T-helper 1 cell (primary cell): ENCODE data around the gene MGRN1.

Experiments
- DNase-seq, 5 donors: peaks; one replicate each; pipeline ENCODE4 v3.0.0-alpha.2; 2012 to 2020

MGRN1 gene

DNA sequence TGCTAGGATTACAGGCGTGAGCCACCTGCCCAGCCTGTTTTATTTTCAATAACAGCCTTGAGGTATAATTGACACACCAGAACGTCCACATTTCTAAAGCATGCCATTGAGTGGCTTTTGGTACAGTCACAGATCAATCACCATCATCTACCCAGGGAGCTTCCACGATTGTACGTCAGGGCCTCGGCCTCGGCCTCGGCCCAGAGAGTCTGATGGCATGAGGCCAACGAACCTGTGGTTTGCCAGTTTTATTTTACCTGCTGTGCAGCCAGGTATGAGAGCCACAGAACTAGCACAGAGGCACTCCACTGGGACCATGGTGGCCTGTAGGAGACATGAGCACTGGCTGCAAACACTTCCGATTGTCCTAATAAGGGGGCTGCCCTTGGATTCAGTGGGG, 18.3 kb upstream of the MGRN1 start:
- no peak for DNase-seq

- no peak for DNase-seq
Observed at GRCh38 chr16:4607841-4608703, 16.6 kb upstream of the MGRN1 start.

DNA sequence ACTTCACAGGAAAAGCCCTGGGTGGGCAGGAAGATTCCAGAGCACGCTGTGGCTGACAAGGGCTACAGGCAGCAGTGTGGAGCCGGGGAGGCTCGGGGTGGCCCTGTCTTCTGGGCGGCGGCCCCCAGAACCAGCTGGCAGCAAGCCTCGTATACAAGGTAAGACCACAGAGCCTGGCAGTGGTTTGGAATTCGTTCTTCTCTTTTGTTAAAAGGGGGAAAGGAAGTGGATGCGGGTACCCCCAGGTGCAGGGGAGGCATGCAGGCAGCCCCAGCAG, 16.0 kb upstream of the MGRN1 start:
- DNase-seq: no peak

DNA sequence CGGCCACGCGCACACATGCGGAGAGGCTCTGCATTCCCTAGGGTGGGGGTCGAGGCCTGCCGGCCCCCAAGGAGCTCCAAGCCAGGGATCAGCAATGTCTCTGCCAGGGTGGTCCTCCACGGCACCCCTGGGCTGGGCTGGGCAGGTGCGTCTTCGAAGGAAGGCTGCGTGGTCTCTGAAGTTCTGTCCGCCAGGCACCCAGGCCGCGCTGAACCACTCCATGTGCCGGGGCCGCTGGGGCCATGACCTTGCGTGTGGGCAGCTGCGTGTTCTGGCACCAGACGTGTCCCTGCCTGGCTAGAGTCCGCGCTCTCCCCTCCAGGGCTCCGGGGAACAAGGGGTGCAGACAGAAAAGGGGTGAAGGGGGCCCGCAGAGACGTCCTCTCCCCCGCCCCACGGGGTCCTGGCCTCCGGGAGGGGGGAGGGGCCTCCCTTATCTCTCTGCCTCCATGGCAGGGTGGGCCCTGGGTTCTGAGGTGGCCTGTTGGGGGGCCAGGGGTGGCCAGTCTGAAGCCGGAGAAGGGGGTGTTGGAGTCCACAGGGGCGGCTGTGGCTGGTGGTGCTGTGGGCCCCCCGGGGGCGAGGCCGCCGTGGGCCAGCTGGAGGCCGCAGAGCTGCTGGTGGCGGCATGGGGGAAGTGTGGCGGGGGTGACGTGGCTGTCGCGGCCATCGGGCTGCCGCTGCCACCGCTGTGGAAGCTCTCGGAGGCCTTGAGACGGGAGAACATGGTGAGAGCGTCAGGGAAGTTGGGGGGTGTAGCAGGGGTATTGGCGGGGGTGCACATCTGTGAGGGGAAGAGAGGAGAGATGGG, 15.2 kb upstream of the MGRN1 start:
- DNase-seq: no peak

- DNase-seq: no peak
Observed at GRCh38 chr16:4610011-4611005, 14.3 kb upstream of the MGRN1 start.

DNA sequence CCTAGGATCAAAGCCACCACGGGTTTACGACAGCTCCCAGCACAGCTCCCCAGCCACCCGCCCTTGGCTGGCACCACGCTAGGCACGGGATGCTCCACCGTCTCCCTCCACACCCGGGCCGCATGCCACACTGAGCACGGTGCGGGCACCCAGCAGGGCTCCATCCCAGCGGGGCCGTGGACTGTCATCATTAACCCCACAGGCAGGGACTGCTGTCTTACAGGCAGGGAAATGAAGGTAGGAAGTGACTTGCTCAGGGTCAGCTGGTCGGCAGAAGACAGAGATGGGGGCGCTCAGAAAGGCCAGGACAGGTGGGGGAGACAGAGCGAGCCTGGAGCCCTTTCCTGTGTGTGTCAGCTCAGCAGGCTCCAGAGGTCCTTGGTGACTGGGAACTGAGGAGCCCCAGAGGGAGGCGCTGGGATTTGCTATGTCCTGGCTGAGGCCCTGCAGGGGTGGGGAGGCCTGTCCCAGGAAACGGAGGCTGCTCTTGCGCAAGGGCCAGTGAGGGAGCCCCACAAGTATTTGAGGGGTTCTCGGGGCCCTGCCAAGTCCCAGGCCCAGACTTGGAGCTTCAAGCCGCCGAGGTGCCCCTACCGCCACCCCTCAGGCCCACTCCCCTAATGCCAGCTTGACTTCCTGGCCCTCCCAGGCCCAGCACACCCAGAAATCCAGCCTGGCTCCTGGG, 13.1 kb upstream of the MGRN1 start:
- DNase-seq: no peak

DNA sequence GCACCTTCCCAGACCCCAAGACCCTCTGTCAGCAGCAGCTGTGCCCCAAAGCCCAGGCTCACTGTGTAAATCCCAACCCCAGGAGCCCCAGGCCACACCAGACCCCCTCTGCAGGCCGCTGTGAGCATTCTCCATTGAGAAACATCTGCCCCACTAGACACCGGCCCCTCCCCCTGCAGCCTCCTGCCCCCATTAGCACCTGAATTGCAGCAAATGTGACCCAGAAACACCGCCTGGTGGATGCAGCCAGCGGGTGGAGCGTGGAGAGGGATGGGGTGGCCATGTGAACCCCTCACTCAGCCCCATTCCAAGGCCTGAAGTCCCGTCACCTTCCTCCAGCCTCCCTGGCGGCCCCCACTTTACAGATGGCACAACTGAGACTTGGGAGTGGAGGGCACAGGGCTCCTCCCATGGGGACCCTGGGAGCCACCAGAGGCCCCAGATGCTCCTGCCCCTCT, 12.1 kb upstream of the MGRN1 start:
- DNase-seq: no peak

DNA sequence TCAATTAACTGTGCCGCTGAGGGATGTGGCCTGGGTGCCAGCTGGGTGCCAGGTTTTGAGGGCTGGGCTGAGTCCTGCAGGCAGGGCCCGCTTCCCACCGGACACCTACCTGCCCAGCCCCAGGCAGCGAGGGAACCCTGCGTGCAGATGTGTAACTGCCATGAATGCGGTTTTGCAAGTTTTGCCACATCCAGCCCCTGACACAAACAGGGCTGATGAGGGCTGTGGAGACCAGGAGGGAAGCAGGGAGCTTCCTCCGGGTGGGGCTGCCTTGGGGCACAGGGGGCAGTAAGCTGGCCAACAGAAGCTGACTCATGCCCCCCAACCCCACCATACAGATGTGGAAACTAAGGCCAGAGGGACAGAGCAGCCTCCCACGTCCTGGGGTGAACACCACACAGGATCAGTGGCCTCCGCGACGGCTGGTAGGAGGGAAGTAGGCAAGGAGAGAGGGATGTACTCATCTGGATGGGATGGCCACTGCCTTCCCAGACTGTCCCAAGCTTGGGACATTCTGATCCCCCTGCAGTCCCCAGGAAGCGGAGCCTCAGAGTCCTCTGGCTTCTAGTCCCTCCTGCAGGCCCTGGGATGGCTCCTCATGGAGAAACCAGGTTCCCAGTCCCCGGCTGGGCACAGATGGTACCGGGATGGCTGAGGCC, 11.5 kb upstream of the MGRN1 start:
- no peak for DNase-seq

DNA sequence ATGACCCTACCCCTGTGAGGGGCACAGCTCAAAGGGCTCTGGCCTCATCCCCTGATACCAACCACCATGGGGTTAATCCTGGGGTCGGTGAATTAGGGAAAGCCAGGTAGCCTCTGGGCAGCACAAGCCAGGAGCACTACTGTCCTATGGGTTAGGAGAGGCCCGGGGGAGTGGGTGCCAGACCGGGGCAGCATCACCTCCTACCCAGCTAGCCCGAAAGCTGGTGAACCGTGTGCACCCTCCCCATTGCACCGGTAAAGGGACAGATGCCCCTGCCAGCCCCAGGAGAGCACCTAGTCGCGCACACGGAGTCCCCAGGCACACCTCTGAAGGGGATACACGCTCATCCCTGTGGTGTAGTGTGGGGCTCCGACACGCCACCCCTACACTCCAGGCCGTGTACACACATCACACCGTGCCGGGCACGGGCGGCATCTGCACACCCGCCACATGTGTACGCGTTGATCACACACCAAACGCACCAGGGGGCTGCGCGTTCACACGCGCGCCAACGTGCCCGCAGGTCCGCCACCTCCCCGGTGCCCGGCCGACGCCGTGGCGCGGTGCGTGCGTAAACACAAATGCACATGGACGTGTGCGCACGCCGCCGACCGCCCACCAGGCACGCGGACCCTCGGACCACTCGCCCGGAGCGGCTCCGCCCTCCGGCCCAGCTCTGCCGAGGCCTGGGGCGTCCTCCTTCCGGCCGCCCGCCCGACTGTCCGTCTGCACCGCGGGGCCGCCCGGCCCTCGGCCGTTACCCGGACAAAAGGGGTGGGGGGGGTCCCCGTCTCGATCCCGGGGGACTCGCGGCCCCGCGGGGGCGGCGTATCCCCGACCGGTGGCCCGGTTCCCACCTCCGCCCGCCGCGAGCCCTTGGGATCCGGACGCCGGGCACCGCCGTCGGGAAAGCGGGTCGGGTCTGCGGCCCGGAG, 10.7 kb upstream of the MGRN1 start:
- DNase-seq: peak in 2 of 5 donors; percentile 10 to 38

DNA sequence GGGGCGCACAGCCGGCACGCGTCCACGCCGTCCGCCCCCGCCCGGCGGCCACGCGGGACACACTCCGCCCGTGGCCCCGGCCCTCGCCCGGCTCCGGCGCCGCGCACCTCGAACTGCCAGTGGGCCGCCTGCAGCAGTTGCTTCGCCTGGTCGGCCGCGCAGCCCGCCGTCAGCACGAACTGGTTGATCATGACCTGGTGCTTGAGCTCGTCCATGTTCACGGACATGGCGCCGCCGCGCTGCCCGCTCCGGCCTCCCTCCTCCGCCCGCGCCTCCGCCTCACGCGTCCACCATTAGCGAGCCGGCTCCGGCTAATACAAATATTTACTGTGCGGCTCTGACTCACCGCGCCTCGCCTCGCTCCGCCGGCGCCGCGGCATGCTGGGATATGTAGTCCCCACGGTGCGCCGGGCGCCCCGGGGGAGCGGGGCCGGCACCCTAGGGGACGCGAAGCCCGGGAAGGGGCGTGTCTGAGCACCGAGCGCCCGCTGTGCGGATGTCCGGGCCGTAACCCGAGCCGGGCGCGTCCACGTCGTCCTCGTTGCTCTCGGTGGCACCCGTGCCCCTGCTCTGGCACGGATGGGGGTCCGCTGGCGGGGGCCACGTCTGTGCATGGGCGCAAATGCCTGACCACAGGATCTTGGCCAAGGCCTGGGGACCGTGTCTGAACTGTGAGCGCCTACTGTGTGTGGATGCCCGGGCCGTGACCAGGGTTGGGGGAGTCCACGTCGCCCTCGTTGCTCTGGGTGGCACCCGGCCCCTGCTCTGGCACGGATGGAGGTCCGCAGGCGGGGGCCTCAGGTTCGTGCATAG, 9.8 kb upstream of the MGRN1 start, which contains the start of gene UBALD1:
Gene UBALD1, minus strand, starts transcription at position 318 of the 813 bp plus-strand sequence. Its CDS starts 91 bp downstream, at position 227.
- DNase-seq: peak; percentile 59 to 88 (median 71)

DNA sequence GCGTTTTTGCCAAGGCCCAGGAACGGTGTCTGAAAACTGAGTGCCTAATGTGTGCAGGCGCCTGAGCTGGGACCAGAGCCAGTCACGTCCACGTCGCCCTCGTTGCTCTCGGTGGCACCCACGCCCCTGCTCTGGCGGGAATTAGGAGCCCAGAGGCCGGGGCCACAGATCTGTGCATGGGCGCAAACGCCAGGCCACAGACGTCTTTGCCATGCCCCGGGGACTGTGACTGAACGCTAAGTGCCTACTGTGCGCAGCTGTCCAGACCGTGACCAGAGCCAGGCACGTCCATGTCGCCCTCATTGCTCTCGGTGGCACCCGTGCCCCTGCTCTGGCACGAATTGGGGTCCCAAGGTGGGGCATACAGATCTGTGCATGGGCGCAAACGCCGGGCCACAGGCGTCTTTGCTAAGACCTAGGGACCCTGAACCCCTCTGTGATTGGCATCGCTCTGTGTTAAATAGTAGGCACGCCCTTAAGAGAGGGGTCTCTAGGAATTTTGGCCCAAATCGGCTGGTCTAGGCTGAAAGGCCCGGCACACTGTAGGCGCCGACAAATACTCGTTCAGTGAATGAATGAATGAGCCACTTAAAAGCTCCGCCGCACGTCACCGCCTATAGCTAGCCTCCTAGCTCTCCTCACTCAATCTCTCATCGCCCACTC, 9.1 kb upstream of the MGRN1 start:
- DNase-seq: peak in 1 of 5 donors; percentile 18

GRCh38 chr16:4616047-4616811, 8.4 kb upstream of the MGRN1 start:
- peak; percentile 97 to 100 (median 98) for DNase-seq

DNA sequence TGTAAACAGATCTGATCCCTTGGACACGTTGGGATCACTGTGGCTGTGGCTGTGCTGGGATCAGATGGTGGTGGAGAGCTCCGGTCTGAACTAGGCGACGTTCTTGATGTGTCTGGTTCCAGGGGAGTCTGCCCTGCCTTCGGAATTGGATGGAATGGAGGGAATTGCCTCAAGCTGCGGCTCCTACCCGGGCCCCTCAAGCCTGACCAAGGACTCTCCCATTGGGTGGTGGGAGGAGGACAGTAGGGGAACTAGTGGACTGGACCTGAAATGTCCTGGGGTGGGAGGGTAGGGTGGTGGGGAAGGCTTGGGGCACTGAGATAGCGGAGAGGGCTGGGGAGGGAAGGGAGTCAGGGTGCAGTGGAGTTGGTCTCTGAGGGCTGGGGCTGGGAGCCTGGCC, 6.7 kb upstream of the MGRN1 start:
- DNase-seq: no peak

DNA sequence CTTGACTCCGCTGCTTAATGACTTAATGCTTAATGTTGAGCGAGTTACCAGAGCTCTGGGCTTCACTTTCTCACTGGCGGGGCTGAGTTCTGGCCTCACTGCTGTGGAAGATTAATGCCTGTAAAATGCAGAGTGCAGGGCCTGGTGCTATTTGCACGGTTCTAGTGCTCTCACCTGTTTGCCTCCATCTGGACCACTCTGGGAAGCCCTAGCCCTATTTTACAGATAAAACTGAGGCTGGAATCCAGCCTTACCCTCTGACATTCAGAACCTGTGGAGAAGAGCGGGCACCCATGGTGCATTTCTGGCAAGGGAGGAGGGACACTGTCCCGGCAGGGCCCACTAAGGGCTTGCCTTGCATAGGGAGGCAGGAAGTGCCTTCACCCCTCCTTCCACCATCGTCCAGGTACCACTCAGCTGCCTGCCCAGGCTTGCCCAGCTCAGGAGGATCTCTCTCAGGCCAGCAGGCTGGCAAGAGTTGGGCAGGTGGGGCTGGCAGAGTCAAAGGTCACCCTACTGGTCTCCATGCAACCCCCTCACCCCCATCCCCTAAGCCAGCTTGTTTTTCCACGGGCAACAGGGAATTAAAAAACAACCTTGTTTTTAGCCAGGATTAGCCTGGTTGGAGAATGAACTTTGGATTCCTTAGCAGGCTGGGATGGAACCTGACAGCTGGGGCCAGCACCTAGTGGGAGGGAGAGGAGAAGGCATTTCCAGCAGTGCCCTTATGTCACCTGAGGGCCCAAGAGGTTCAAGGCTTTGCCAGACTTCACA, 5.8 kb upstream of the MGRN1 start:
- DNase-seq: no peak

GRCh38 chr16:4623593-4623992, 1.0 kb upstream of the MGRN1 start:
- no peak for DNase-seq

DNA sequence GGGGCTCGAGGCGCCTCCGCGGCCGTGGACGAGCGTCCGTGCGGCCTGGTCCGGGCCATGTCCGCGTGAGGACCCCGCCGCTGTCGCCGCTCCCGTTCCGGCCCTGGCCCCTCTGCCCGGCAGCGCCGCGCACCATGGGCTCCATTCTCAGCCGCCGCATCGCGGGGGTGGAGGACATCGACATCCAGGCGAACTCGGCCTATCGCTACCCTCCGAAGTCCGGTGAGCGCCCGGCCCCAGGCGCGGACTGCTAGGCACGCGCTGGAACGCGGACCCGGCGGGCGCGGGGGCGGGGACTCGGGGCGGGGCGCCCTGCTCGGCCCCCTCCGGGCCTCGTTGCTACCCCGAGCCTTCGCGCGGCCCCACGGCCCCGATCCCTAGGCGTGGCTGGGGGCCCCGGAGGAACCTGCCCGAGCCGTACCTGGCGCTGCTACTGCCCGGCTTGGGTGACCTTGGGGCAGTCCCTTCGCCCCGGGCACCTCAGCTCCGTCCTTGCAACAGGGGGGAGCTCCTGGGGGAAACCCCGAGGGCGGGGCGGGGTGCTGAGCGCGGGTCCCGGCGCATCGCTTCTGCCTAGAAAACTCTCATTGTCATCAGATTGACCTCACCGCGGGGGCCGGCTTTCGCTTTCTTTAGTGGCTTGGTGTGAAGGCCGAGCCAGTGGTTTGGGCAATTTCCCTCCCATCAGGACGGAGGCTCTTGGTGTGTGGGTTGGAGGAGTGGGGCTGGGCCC, 367 bp downstream of the MGRN1 start:
- peak; percentile 49 to 69 (median 53) for DNase-seq
